HG03064 (cell line): ENCODE results near the gene MACC1.

Experiments used
- ATAC-seq: cut with Tn5 transposase; IDR thresholded peaks from one replicate; pipeline ENCODE4 v1.9.1; 2021; ENCODE audit warnings: low read depth; ENCODE audit not compliant: unreplicated experiment

MACC1 gene

DNA sequence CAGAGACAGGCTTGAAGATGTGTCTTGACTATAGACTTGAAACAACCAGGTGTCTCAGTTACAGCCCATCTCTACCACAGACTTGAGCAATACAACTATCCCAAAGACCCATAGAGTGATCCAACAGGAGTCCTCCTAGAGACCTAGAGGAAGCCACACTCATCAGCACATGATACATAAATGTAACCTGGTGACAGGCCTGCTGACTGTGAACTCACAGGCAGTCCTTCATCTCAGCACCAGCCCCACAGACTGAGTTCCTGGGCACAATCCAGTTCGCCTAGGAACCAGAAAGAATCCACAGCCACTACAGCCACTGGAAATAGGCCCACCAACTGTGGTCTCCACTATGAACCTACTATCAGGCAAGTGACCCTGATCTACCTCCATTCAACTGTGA lies 121.3 kb downstream of the MACC1 start:
- no peak for ATAC-seq

DNA sequence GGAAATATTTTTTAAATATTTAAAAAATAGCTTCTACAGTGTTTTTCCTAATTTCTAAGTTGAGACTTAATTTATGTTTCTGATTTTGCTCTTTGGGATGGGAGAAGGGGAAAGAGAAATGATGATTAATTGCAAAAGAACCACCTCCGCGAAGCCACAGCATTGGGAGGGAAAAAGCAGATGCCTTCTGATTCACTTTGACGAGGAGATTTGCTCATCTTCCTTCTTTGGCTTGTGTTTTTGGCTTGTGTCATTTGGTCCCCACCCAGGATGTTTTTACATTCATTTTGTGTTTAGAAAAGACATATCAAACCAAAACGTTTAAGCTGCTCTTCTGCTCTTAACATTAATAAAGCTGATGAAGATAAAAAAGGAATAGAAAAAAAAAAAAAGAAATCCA lies 121.7 kb downstream of the MACC1 start:
- ATAC-seq: no peak

DNA sequence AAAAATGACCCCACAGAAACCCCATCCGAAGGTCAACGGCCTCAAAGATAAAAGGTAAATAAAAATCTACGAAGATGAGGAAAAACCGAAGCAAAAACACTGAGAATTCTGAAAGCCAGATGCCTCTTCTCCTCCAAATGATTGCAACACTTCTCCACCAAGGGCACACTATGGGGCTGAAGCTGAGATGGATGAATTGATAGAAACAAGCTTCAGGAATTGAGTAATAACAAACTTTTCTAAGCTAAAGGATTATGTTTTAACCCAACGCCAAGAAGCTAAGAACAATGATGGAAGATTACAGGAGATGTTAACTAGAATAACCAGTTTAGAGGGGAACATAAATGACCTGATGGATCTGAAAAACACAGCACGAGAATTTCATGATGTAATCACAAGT lies 127.8 kb downstream of the MACC1 start:
- ATAC-seq: no peak

DNA sequence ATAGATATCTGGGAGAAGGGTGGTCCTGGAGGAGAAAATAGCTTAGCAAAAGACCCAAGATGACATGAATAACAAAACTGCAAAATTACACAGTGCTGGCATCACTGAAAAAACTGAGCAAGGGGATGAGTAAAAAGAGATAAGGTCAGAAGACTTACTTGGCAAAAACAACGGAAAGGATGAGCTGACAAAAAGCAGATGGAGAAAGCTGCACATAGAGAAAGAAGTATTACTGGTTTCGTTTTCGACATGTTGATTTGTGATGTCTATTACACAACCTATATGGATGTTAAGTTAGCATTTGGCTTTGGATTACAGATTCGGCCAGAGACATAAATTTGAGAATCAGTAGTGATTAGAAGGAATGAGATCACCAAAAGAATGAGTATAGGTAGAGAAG lies 132.1 kb downstream of the MACC1 start:
- no peak for ATAC-seq
